Peyer's patch (tissue), 4 donors: ENCODE data around the gene ST7.

Experiments used
- CTCF ChIP-seq, 6 experiments: fragments of 450-650 bp in 4 of 6; fragments of 200-600 bp in 2 of 6; sonication (generic) in 1 of 6; IDR thresholded peaks; one replicate each; pipeline ENCODE4 v1.5.1; 2017 to 2019; ENCODE audit warnings: antibody characterized with exemption in 6 of 6, mild to moderate bottlenecking in 3 of 6, moderate library complexity in 1 of 6
- POLR2A ChIP-seq, 2 donors: fragments of 450-650 bp; IDR thresholded peaks; one replicate each; pipeline ENCODE4 v1.5.1; 2017; ENCODE audit warnings: antibody characterized with exemption in 2 of 2, mild to moderate bottlenecking in 2 of 2, moderate library complexity in 2 of 2

DNA sequence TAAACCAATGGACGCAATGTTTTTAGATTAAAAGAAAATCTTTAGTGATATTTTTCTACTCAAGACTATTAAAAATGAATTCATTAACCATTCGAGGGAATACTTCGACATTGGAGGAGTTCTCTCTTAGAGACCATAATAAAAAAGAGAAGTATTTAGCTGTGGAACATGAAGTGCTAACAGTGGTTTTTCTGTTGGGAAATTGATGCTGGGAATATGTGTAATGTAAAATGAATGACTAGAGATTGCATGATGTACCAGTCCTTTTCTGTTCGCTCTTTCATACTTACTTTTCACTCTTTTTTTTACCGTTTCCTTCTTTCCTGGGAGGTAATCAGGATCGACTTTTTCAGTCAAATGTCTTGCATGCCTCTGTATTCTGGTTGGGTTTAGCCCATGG is 41.3 kb downstream of the ST7 start:
- TF ChIP-seq POLR2A (IDR thresholded peaks at IDR 0.05) (no peak), CTCF (IDR thresholded peaks at IDR 0.05) (no peak)
